CD4-positive, alpha-beta T cell treated with Interleukin-10 for 1 hour (primary cell): ENCODE data around the gene OCEL1.
A peak's percentile ranks its signal among the peaks of the same experiment; 100 is the strongest.

Source experiments
- DNase-seq: peaks from one replicate; pipeline ENCODE4 v3.0.0-alpha.2; 2020

OCEL1 gene

DNA sequence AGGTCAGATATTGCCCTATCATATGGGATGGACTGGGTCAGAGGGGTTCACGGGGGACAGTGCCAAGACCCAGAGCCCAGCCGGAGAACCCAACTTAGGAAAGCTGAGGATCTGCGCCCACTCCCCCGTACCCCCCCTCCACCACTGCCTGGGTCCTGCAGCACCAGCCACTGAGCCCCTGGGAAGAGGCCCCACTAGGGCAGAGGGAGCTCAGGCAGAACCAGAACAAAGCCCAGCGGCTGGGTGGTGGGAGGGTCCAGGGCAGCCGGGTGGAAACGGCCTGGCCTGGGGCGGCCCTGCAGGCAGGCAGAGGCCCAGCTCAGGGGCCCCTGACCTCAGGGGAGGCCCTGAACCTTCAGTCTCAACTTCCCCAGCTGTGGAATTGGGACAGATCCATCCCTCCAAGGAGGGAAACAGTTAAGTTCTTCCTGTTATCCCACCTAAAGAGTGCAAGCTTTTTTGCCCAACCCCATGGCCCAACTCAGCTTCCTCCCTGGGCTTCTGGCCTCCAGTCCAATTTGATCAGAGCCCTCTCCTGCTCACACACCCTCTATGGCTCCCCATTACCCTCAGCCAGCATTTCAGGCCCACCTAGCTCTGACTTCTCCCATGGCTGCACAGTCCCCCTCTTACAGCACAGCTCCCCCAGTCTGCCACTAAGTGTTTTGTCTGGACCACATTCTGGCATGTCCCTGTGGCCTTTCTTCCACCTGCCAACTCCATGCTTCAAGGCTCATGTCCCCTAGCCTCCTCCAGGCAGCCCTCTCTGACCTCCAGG lies 16.6 kb downstream of the OCEL1 start:
- no peak for DNase-seq

DNA sequence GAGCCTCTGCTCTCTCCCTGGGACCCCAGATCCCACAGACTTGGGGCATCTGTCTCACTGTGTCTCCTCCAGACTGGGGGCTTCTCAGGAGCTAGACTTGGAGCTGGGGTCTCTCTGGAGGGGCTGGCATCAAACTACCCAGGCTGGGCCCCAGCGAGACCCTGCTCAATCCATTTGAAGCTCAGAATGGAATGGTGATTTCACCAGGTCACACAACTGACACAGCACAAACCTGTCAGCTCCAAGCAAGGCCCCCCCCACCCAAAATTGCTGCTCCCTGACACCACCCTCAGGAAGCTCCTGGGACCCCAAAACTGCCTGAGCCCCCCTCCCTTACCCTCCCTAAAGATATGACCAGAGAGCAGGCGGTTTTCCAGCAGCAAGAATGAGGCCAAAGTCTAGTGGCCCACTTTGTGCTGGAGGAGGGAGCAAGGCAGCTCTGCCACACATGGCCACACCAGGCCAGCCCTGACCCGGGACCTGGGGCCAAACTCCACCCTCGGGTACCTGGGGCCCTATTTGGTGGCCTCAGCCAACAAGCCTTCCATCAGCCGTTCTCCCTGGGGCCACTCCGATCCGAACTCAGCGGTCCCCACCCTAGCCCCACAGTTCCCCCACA lies 17.3 kb downstream of the OCEL1 start:
- no peak for DNase-seq

- no peak for DNase-seq
Measured at GRCh38 chr19:17243830-17244617, 18.0 kb downstream of the OCEL1 start.

- no peak for DNase-seq
Measured at GRCh38 chr19:17244618-17245534, 18.9 kb downstream of the OCEL1 start.

- DNase-seq: no peak
Measured at GRCh38 chr19:17245535-17245984, 19.5 kb downstream of the OCEL1 start, which contains the start of gene NR2F6. Gene NR2F6 (minus strand): TSS chr19:17245919. CDS start chr19:17245220, 699 bp downstream.

DNA sequence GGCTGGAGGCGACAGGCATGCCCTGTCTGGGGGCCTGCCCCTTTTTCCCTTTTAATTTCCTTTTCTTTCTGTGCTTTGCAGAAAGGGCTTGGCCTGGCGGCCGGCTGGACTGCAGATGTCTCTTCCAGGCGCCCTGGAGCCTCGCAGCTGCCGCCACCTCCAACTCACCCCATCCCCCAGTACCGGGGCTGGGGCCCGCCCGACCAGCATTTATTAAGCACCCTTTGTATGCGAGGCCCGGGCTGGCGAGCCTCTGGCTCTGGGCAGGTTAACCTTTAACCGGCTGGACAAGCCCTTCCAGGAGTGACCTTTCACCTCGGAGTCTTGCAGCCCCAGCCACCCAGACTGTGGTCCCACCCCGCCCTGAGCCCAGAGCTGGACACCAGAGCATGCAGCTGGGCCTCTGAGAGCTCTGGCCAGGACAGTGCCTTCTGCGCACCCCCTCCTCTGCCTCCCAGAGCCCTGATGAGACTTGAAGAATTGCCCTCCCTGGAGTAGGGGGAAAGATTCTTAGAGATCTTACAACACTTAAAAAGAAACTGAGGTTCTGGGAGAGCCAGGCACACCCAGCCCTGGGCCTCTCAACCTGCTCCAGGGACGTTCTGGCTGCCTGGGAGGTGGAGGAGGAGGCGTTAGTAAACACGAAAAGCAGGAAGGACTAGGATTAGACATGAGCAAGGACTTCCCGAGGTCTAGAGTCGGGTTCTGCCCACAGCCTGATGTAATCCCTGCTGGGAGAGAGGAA lies 20.8 kb downstream of the OCEL1 start:
- DNase-seq: no peak

- no peak for DNase-seq
Measured at GRCh38 chr19:17248011-17248776, 22.2 kb downstream of the OCEL1 start.

GRCh38 chr19:17249887-17250548 lies 24.0 kb downstream of the OCEL1 start:
- DNase-seq: no peak

- DNase-seq: no peak
Measured at GRCh38 chr19:17254636-17255035, 28.6 kb downstream of the OCEL1 start.

GRCh38 chr19:17255150-17255621 lies 29.2 kb downstream of the OCEL1 start:
- no peak for DNase-seq

- DNase-seq: no peak
Measured at GRCh38 chr19:17256130-17256529, 30.1 kb downstream of the OCEL1 start.

DNA sequence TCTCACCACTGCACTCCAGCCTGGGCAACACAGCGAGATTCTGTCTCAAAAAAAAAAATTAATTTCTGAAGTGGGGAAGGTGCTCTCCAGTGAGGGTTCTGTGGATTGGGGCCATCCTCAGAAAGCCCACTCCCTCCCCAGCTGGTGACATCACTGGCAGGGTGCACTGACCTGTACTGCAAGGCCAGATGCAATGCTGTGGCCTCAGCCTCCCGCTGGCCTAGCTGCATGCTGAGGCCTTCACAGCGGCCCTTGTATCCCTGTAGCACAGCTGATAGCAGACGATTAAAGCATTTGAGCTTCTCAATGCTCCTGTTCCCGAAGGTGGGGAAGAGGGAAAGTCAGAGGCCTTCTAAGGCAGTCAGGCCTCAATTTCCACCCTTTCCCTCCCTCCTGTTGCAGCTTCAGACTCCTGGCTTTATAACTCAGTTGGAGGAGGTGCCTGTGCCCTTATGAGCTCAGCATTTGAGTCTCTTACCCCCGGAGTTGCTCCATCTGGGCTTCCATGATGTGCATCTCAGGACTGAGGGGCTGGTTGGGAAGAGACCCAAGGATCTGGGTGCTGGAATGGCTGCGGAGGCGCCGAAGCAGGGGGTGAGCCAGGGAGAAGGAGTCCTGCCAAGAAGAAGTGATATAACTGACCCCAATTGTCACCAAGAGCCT lies 33.2 kb downstream of the OCEL1 start:
- no peak for DNase-seq

- no peak for DNase-seq
Measured at GRCh38 chr19:17259934-17260333, 33.9 kb downstream of the OCEL1 start.

DNA sequence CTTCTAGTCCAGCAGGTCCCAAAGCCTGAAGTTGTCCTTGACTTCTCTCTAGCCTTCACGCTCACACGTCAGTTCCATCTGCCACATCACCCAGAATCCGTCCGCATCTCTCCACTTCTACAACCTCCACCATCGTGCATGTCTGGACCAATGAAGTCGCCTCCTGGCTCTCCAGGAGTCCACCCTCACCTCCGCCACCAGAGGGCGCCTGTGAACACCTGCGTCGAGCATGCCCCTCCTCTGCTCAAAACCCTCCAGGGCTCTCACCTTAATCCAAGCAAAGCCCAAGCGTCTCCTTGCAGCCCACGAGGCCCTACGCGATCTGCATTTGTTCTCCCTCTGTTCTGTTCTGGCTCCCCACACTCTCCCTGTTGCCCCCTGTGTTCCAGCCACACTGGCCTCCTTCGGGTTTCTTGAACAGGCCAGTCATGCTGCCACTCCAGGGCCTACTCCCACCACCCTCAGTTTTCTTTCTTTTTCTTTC lies 34.9 kb downstream of the OCEL1 start:
- DNase-seq: peak; percentile 91

GRCh38 chr19:17262557-17262956 lies 36.5 kb downstream of the OCEL1 start:
- no peak for DNase-seq

GRCh38 chr19:17263712-17264640 lies 38.0 kb downstream of the OCEL1 start:
- DNase-seq: no peak

- no peak for DNase-seq
Measured at GRCh38 chr19:17264641-17264979, 38.6 kb downstream of the OCEL1 start, which contains the start of gene USHBP1. Gene USHBP1 (minus strand): TSS chr19:17264745. CDS start chr19:17264299, 446 bp downstream.

DNA sequence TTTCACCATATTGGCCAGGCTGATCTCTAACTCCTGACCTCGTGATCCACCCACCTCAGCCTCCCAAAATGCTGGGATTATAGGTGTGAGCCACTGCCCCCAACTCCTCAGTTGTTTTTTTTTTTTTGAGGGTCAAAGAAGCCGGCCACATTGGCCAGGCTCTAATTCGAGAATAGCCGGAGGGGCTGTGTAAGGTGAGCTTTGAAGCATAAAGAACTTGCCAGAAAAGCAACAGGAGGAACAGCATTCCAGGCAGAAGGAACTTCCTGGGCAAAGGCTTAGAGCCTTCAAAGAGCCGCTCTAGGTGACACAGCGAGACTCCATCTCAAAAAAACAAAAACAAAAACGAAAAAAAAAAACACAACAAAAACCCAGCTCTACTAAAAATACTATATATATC lies 40.0 kb downstream of the OCEL1 start:
- DNase-seq: no peak
